ENCODE results near the gene SERPINA5.
"Not testable (repeated sequence)": the region's sequence is repeated elsewhere in the genome, so short reads cannot be mapped to it uniquely, and the experiment has no call there.

SERPINA5 gene

DNA sequence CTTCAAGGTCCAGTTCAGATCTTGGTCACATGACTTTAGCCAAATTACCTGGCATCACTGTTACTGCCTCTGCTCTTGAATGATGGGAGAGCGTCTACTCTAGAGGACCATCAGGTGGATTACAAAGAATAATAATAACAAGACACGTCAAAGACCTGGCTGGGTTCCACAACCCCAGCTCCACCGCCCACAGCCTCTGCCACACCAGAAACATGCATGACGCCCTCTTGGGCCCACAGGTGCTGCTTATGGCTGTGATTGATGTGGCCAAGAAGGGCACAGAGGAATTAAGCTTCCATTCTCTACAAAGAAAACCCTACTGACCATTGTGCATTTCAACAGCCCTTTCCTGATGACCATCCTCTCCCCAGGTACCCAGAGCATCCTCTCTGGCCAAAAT lies 49.2 kb downstream of the SERPINA5 start:
- no peak for DNase-seq (ENCODE audit: low read depth in 1 of 2, low spot score in 1 of 2)
- in situ Hi-C loops (cut with HindIII; ENCODE audit: low pct_unique_long_range_greater_than_20kb, low sequenced_read_pairs), result no loop called here
- TF ChIP-seq JUND (IDR thresholded peaks at IDR 0.05; ENCODE audit: low read depth), result no peak

GRCh38 chr14:94631050-94631449 lies 49.8 kb downstream of the SERPINA5 start:
- TF ChIP-seq JUND (IDR thresholded peaks at IDR 0.05; ENCODE audit: low read depth), result no peak
- in situ Hi-C loops (cut with HindIII; ENCODE audit: low pct_unique_long_range_greater_than_20kb, low sequenced_read_pairs), result no loop called here
- DNase-seq (ENCODE audit: low read depth in 1 of 2, low spot score in 1 of 2), result no peak

- TF ChIP-seq JUND (IDR thresholded peaks at IDR 0.05; ENCODE audit: low read depth), result no peak
- in situ Hi-C loops (cut with HindIII; ENCODE audit: low pct_unique_long_range_greater_than_20kb, low sequenced_read_pairs), result no loop called here
- DNase-seq (ENCODE audit: low read depth in 1 of 2, low spot score in 1 of 2), result no peak
Observed at GRCh38 chr14:94631536-94632304, 50.5 kb downstream of the SERPINA5 start.

DNA sequence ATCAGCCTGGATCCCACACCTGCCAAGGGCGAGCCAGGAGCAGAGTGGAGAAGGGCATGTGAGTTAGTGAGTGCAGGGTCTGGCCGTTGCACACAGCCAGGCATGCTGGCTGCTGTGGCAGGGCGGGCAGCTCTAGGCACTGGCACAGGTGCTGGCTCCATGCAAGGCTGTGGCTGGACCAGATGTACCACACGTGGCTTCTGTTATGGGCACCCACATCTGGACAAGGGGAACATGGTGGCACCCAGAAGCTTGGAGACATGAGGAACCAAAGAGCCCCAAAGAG lies 51.0 kb downstream of the SERPINA5 start:
- DNase-seq (ENCODE audit: low read depth in 1 of 2, low spot score in 1 of 2), result no peak
- in situ Hi-C loops (cut with HindIII; ENCODE audit: low pct_unique_long_range_greater_than_20kb, low sequenced_read_pairs), result no loop called here
- no peak for TF ChIP-seq JUND (IDR thresholded peaks at IDR 0.05; ENCODE audit: low read depth)

- DNase-seq (ENCODE audit: low read depth in 1 of 2, low spot score in 1 of 2), result no peak
- in situ Hi-C loops (cut with HindIII; ENCODE audit: low pct_unique_long_range_greater_than_20kb, low sequenced_read_pairs), result no loop called here
- TF ChIP-seq JUND (IDR thresholded peaks at IDR 0.05; ENCODE audit: low read depth), result no peak
Observed at GRCh38 chr14:94633121-94633520, 51.9 kb downstream of the SERPINA5 start.

DNA sequence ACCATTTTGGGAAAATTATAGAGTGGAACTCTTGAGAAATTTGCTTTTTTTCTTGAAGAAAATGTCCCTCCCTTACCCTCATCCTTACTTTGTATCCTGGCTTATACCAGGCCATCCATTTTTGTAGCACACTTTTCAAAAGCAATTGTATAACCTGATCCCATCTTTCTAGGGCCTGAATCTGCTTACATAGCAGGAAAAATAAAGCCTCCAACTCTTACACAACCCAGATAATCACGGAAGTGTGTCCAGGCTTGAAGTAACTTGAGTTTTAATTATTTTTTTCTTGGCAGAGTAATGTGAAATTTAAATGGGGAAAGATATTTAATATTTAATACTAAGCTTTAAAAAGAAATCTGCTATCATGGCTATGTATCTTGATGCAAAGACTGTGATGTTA lies 53.9 kb downstream of the SERPINA5 start:
- TF ChIP-seq JUND (IDR thresholded peaks at IDR 0.05; ENCODE audit: low read depth), result no peak
- no peak for DNase-seq (ENCODE audit: low read depth in 1 of 2, low spot score in 1 of 2)
- in situ Hi-C loops (cut with HindIII; ENCODE audit: low pct_unique_long_range_greater_than_20kb, low sequenced_read_pairs), result no loop called here

DNA sequence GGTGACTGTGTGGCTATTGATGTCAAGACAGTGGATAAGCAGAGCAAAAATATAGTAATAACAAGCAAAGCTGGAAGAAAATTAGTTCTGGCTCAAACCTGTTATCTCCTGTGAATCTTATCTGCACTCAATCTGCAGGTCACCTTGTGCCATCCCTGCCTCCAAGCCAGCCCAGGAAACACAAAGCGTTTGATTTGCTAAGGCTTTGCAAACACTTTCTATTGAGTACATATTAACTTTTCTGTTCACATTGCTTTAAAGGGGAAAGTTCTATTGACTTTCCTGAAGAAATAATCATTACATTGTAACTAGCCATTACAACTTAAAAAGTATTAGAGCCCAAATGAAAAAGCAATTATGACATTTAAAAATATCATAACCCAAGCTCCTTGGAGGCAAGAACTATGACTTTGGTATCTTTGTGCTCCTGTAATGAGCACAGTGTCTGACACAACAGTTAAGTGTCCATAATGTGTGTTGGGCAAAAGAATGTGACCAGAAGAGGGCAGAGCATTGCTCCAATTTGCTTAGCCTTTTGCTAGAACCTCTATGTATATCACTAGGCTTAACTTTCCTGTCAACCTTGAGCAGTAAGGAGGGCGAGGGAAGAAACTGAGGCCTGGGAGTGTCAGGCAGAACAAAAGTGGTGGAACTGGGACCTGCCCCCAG lies 55.7 kb downstream of the SERPINA5 start:
- no peak for TF ChIP-seq JUND (IDR thresholded peaks at IDR 0.05; ENCODE audit: low read depth)
- DNase-seq (ENCODE audit: low read depth in 1 of 2, low spot score in 1 of 2), result peak; percentile 48 to 80
- in situ Hi-C loops (cut with HindIII; ENCODE audit: low pct_unique_long_range_greater_than_20kb, low sequenced_read_pairs), result no loop called here

DNA sequence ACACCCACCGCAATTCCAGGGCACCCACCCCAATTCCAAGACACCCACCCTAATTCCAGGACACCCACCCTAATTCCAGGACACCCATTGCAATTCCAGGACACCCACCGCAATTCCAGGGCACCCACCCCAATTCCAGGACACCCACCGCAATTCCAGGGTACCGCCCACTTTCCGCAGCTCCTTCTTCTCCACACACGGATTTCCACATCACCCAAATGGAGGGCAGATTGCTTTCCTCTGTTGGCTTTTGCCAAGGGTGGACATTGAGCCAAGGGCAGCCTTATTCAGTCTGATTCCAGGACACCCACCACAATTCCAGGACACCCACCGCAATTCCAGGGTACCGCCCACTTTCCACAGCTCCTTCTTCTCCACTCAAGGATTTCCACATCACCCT lies 56.6 kb downstream of the SERPINA5 start:
- in situ Hi-C loops (cut with HindIII; ENCODE audit: low pct_unique_long_range_greater_than_20kb, low sequenced_read_pairs); DNase-seq (ENCODE audit: low read depth in 1 of 2, low spot score in 1 of 2): not testable (repeated sequence)

DNA sequence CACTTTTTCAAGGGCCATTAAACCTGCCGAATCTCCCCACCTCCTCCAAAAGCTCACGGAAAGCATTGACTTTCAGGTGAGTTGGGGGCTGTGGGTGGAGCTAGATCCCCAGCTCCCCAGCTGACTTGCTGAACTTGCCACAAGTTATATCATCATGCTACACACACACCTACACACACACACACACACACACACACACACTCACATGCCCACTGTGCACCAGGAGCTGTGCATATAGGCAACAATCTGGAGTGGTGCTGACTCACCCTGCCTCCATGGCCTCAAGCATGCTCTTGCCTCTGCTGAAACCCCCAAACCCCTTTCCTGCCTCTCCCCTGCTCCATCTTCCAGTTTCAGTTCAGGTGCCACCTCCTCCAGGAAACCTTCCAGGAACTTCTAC lies 57.1 kb downstream of the SERPINA5 start:
- in situ Hi-C loops (cut with HindIII; ENCODE audit: low pct_unique_long_range_greater_than_20kb, low sequenced_read_pairs), result no loop called here
- no peak for DNase-seq (ENCODE audit: low read depth in 1 of 2, low spot score in 1 of 2)
- TF ChIP-seq JUND (IDR thresholded peaks at IDR 0.05; ENCODE audit: low read depth), result no peak

DNA sequence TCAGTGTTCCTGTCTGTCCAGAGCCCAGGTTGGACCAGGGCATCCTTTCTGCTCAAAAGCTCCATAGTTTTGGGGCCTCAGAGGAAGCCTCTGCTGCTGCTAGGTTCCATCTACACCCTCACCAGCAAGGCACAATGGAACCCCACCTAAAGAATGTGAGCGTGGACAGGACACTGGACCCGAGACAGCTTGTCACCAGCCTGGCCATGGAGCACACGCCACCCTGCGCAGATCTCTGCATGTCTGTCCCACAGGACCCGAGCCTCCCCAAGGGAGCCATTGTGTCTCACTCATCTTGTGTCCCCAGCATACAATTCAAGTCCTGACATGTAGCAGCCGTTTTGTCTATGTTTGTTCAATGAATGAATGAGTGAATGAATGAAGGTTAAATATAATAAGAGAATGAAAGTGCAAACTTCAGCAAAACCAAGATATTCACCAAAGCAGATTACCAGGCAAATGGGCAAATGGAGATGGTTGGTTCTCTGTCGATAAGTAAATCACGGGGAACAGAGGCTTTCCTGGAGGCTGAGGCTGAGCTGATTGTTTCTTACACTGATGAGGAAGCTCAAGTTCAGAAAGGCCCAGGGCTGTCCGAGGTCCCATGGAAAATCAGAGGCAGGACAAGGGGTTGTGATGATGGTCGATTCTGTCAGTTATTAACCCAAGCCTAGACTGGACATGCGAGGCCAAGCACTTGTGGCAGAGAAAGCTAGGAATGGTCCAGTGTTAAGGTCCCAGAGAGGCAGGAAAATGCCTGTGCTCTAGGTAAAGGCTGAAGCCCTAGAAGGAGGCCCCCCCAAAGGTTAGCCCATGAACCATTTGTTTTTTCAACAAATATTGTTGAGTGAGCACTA lies 58.0 kb downstream of the SERPINA5 start:
- in situ Hi-C loops (cut with HindIII; ENCODE audit: low pct_unique_long_range_greater_than_20kb, low sequenced_read_pairs), result no loop called here
- no peak for DNase-seq (ENCODE audit: low read depth in 1 of 2, low spot score in 1 of 2)
- TF ChIP-seq JUND (IDR thresholded peaks at IDR 0.05; ENCODE audit: low read depth), result no peak

GRCh38 chr14:94640721-94641631 lies 59.8 kb downstream of the SERPINA5 start:
- no peak for TF ChIP-seq JUND (IDR thresholded peaks at IDR 0.05; ENCODE audit: low read depth)
- in situ Hi-C loops (cut with HindIII; ENCODE audit: low pct_unique_long_range_greater_than_20kb, low sequenced_read_pairs), result no loop called here
- DNase-seq (ENCODE audit: low read depth in 1 of 2, low spot score in 1 of 2), result no peak

DNA sequence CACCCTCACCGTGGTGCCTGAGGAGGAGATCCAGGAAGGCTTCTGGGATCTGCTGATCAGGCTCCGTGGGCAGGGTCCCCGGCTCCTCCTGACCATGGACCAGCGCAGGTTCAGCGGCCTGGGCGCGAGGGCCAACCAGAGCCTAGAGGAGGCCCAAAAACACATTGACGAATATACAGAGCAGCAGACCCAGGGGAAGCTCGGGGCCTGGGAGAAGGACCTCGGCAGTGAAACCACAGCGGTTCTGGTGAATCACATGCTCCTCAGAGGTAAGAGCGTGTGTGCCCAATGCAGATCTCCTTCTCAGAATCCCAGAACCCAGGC lies 60.4 kb downstream of the SERPINA5 start:
- no peak for TF ChIP-seq JUND (IDR thresholded peaks at IDR 0.05; ENCODE audit: low read depth)
- in situ Hi-C loops (cut with HindIII; ENCODE audit: low pct_unique_long_range_greater_than_20kb, low sequenced_read_pairs), result no loop called here
- no peak for DNase-seq (ENCODE audit: low read depth in 1 of 2, low spot score in 1 of 2)
